BE2C (cell line): ENCODE results near the gene MOB3B.

Source experiments
- DNase-seq: peaks from one replicate; pipeline ENCODE4 v3.0.0-alpha.2; 2020
- H3K27me3 ChIP-seq: fragments of 250-450 bp; sonication (Bioruptor Pico); 2 replicates; pipeline ENCODE4 v1.5.1; 2020; ENCODE audit warnings: mild to moderate bottlenecking
- H3K36me3 ChIP-seq: fragments of 250-450 bp; sonication (Bioruptor Pico); 2 replicates; pipeline ENCODE4 v1.5.1; 2020; ENCODE audit warnings: mild to moderate bottlenecking
- H3K4me1 ChIP-seq: fragments of 250-450 bp; sonication (Bioruptor Pico); 2 replicates; pipeline ENCODE4 v1.5.1; 2020
- H3K4me3 ChIP-seq: 2 replicates; pipeline ENCODE4 v1.5.1; 2011; ENCODE audit warnings: low read depth, low read length
- H3K9me3 ChIP-seq: fragments of 250-450 bp; sonication (Bioruptor Pico); 2 replicates; pipeline ENCODE4 v1.5.1; 2020
- TF ChIP-seq, protein P1 (sequence below): IDR thresholded peaks from 2 replicates; pipeline ENCODE4 v1.5.1; 2012; ENCODE audit warnings: mild to moderate bottlenecking, low read depth, low read length

MOB3B gene

DNA sequence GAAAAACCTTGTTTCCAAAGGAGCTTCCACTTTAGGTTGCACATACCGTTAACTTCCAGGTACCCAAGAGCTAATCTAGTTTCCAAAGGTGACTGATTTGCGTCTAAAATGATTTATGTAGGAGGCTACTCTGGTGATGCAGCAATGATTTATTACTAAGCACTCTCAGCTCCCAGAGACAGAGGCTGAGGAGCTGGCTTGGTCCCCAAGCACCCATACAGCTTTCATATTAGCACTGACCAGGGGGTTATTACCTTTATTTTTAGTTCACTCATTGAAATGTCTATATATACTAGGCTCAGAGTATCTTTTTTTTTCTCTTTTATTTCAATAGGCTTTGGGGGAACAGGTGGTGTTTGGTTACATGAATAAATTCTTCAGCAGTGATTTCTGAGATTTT is 141.5 kb downstream of the MOB3B start:
- no peaks in the 10 kb centered on the region for H3K4me1 ChIP-seq
- H3K36me3 ChIP-seq: no peaks in the 10 kb centered on the region
- no peaks in the 10 kb centered on the region for H3K27me3 ChIP-seq
- no peak overlapping the region for H3K4me3 ChIP-seq
- TF ChIP-seq, protein P1, sequence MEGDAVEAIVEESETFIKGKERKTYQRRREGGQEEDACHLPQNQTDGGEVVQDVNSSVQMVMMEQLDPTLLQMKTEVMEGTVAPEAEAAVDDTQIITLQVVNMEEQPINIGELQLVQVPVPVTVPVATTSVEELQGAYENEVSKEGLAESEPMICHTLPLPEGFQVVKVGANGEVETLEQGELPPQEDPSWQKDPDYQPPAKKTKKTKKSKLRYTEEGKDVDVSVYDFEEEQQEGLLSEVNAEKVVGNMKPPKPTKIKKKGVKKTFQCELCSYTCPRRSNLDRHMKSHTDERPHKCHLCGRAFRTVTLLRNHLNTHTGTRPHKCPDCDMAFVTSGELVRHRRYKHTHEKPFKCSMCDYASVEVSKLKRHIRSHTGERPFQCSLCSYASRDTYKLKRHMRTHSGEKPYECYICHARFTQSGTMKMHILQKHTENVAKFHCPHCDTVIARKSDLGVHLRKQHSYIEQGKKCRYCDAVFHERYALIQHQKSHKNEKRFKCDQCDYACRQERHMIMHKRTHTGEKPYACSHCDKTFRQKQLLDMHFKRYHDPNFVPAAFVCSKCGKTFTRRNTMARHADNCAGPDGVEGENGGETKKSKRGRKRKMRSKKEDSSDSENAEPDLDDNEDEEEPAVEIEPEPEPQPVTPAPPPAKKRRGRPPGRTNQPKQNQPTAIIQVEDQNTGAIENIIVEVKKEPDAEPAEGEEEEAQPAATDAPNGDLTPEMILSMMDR: no peak
- DNase-seq: no peak
- no peaks in the 10 kb centered on the region for H3K9me3 ChIP-seq

DNA sequence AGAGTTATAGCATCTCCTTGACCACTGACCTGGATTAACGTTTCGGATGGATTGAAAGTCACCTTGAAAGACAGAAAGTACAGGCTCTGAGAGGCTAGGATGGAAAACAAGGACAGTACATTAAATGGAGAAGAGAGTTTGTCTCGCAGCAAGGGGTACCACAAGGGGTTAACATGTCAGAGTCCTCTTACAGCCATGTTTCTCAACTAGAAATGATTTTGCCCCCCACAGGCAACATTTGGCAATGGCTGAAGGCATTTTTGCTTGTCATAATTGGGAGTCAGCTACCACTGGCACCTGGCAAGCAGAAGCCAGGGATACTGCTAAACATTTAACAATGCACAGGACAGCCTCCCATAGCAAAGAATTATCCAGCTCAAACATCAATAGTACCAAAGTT is 141.9 kb downstream of the MOB3B start:
- Histone ChIP-seq H3K9me3 (no peaks in the 10 kb centered on the region), H3K4me3 (no peak overlapping the region), H3K27me3 (no peaks in the 10 kb centered on the region), H3K4me1 (no peaks in the 10 kb centered on the region), H3K36me3 (no peaks in the 10 kb centered on the region)
- TF ChIP-seq, protein P1: no peak
- no peak for DNase-seq

DNA sequence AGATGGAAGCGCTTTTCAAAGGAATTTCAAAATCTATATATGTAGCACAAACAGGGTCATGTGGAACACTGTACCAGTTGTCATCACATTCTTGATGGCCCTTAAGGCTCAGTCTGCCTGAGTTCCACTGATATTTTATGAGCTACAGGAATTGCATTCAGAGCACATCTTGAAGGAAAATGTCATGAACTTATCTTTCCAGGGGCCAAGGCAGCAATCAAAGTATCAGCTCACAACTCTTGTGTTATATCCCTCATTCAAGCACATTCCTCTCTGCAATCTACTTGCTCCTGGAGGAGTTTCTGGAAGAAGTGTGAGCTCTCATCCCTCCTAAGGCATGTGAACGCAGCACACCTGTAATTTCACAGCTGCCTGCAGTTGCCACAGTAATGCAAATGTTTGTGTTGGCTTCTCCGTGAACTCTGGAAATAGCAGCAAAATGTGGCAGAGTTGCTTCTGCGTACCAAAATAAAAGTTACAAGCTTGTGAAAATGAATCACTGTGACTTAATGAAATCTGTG is 143.0 kb downstream of the MOB3B start:
- H3K9me3 ChIP-seq: no peaks in the 10 kb centered on the region
- no peaks in the 10 kb centered on the region for H3K36me3 ChIP-seq
- H3K27me3 ChIP-seq: no peaks in the 10 kb centered on the region
- no peak for DNase-seq
- H3K4me1 ChIP-seq: no peaks in the 10 kb centered on the region
- no peak overlapping the region for H3K4me3 ChIP-seq
- TF ChIP-seq, protein P1: no peak

DNA sequence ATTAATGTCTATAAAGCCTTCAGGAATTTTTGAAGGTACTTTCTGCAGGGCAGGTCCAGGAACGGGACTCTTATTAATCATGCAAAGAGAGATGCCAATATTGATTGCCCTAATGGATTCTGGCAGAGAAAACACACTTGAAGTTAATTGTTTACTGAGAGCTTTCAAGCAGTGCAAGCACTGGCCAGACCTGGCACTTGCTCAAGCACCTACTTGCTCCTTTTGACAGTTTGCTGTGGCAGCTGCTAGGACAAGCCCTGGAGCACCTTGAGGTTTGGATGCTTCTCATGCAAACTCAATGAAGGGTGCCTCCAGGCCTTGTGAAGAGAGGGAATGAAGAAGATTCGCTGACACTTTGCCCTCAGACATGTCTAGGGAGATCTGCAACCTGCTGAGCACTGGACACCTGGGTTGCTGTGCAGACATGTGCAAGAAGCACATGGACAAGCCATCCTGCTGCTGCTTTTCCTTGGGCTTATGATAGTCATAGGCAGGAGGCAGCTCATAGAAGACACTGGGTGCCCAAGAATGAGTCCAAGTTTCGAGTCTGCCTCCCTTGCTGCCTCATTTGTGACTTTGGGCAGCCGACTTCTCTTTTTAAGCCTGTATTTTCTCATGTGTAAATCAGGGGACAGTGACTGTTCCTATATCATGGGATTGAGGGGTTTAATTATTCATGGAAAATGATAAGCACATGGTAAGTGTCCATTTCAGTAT is 143.8 kb downstream of the MOB3B start:
- Histone ChIP-seq H3K4me1 (no peaks in the 10 kb centered on the region), H3K36me3 (no peaks in the 10 kb centered on the region), H3K9me3 (no peaks in the 10 kb centered on the region), H3K27me3 (no peaks in the 10 kb centered on the region), H3K4me3 (no peak overlapping the region)
- TF ChIP-seq, protein P1: no peak
- no peak for DNase-seq

DNA sequence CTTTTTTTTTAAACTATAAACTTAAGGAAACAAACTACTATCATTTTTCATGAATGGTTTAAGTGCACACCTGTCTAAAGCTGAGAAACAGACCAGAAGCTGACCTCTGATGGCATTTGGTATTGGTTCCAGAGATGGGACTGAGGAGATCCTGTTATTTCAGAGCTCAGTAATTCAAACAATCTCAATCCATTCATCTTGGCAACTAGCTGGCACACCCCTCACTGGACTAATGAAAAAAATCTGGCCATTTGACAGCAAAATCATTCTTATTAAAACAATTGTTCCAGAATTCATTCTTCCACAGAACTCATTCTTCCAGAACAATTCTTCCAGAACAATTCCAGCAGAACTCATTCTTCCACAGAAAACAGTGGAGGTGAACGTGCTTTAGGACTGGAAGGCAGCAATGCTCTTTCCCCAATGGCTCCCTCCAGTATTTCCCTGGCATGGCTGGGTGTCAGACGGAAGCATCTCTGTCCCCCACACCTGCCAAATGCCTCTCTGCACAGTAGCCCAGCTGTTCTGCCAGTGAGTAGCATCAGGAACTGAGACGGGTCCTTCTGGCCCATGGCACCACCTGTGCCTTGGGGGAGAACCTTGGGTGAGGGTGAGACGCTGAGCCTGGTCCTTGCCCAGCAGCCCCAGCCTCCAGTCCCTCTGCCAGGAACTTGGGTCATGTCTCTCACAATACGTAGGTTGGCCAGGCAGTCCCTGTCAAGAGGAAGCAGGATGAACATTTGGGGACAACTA is 145.2 kb downstream of the MOB3B start:
- DNase-seq: no peak
- Histone ChIP-seq H3K27me3 (no peaks in the 10 kb centered on the region), H3K9me3 (no peaks in the 10 kb centered on the region), H3K36me3 (no peaks in the 10 kb centered on the region), H3K4me3 (no peak overlapping the region), H3K4me1 (no peaks in the 10 kb centered on the region)
- TF ChIP-seq, protein P1: no peak

DNA sequence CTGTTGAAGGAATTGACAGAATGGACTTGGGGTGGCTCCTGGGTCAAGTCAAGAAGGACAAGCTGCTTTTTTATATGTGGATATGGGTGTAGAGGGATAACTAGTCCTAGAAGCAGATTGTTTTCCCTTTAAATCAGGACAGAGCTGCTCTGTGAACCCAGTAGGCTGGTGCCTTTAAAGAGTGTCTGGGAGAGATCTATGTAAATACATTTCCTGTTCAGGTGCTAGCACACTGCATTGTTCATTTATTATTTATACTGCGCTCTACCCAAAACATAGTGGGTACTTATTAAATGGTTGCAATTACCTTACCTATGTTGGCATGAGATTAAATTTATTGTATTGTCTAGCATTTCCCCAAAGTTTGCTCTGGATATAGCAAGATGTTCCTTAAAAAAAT is 146.1 kb downstream of the MOB3B start:
- no peak for DNase-seq
- no peaks in the 10 kb centered on the region for H3K36me3 ChIP-seq
- TF ChIP-seq, protein P1: no peak
- H3K27me3 ChIP-seq: no peaks in the 10 kb centered on the region
- no peak overlapping the region for H3K4me3 ChIP-seq
- no peaks in the 10 kb centered on the region for H3K9me3 ChIP-seq
- no peaks in the 10 kb centered on the region for H3K4me1 ChIP-seq
